LHCN-M2 (cell line): ENCODE measurements around the gene DIAPH1. TPM values are rescaled to one million over a fixed set of nuclear protein-coding genes. Genes with fewer than 3 reads are reported as not detected.

ENCODE experiments used
- DNase-seq: peaks from one replicate; pipeline ENCODE4 v3.0.0-alpha.2; 2012; ENCODE audit warnings: low read depth
- total RNA-seq: library from RNA; depleted of rRNA; stranded (reverse); fragments of >200 nt; gene quantifications from 2 replicates; pipeline ENCODE4 v1.2.3, GENCODE V29; 2014

DIAPH1 gene
- total RNA-seq, 1 experiment from 2014 or later = 38.9 TPM

GRCh38 chr5:141640051-141640415, 21.2 kb upstream of the DIAPH1 start:
- DNase-seq = no peak

- DNase-seq = no peak
Observed at GRCh38 chr5:141639357-141640050, 20.7 kb upstream of the DIAPH1 start.

- DNase-seq = no peak
Observed at GRCh38 chr5:141638771-141639170, 20.0 kb upstream of the DIAPH1 start.

GRCh38 chr5:141637767-141638419, 19.1 kb upstream of the DIAPH1 start:
- DNase-seq = peak; percentile 32

GRCh38 chr5:141637123-141637766, 18.4 kb upstream of the DIAPH1 start:
- DNase-seq = no peak

GRCh38 chr5:141636413-141637122, 17.8 kb upstream of the DIAPH1 start, which contains the start of the genes HDAC3 and RELL2:
Gene HDAC3, minus strand, starts transcription at chr5:141636849. Its CDS starts 59 bp downstream, at chr5:141636790.
Gene RELL2, plus strand, starts transcription at chr5:141636997. Its CDS starts 1,229 bp downstream, at chr5:141638226.
- peak; percentile 87 for DNase-seq

- DNase-seq = no peak
Observed at GRCh38 chr5:141636106-141636412, 17.3 kb upstream of the DIAPH1 start.

GRCh38 chr5:141635646-141636045, 16.8 kb upstream of the DIAPH1 start:
- no peak for DNase-seq

GRCh38 chr5:141634720-141635119, 15.9 kb upstream of the DIAPH1 start:
- DNase-seq = no peak

GRCh38 chr5:141633871-141634561, 15.2 kb upstream of the DIAPH1 start:
- DNase-seq = no peak

GRCh38 chr5:141632650-141633049, 13.8 kb upstream of the DIAPH1 start:
- DNase-seq = no peak

GRCh38 chr5:141630570-141631140, 11.9 kb upstream of the DIAPH1 start:
- no peak for DNase-seq

GRCh38 chr5:141628175-141628788, 9.5 kb upstream of the DIAPH1 start:
- no peak for DNase-seq

- DNase-seq = peak; percentile 10
Observed at GRCh38 chr5:141623611-141624010, 4.8 kb upstream of the DIAPH1 start.

- DNase-seq = no peak
Observed at GRCh38 chr5:141623186-141623585, 4.4 kb upstream of the DIAPH1 start.

- DNase-seq = peak; percentile 27
Observed at GRCh38 chr5:141618030-141618803, 583 bp downstream of the DIAPH1 start.

- DNase-seq = no peak
Observed at GRCh38 chr5:141617682-141618029, 1.1 kb downstream of the DIAPH1 start.

GRCh38 chr5:141617128-141617527, 1.7 kb downstream of the DIAPH1 start:
- DNase-seq = peak; percentile 37

- no peak for DNase-seq
Observed at GRCh38 chr5:141615991-141616720, 2.6 kb downstream of the DIAPH1 start.
